HL-60 (cell line): ENCODE results near the gene BACH1.

ENCODE experiments used
- DNase-seq, 2 experiments: peaks; one replicate each; pipeline ENCODE4 v3.0.0-alpha.2; 2010 to 2020; ENCODE audit warnings: low read depth in 1 of 2, low spot score in 1 of 2
- H3K27ac ChIP-seq: fragments of 250-450 bp; sonication (Bioruptor Pico); replicated peaks from 2 replicates; pipeline ENCODE4 v1.5.1; 2020; ENCODE audit warnings: mild to moderate bottlenecking, moderate library complexity
- H3K27me3 ChIP-seq: fragments of 250-450 bp; sonication (Bioruptor Pico); 2 replicates; pipeline ENCODE4 v1.5.1; 2021; ENCODE audit warnings: mild to moderate bottlenecking, moderate library complexity; ENCODE audit not compliant: insufficient read depth, poor library complexity, severe bottlenecking
- H3K4me3 ChIP-seq: replicated peaks from 2 replicates; pipeline ENCODE4 v1.5.1; 2011; ENCODE audit warnings: mild to moderate bottlenecking, control low read depth, low read length; ENCODE audit not compliant: insufficient read depth
- CTCF ChIP-seq: IDR thresholded peaks from one replicate; pipeline ENCODE4 v1.5.1; 2011; ENCODE audit warnings: low read length, control low read depth, inconsistent platforms; ENCODE audit not compliant: insufficient read depth
- GABPA ChIP-seq: IDR thresholded peaks from 2 replicates; pipeline ENCODE4 v1.6.1; 2012; ENCODE audit warnings: low read depth
- POLR2AphosphoS5 ChIP-seq: IDR thresholded peaks from 2 replicates; pipeline ENCODE4 v1.6.1; 2012; ENCODE audit warnings: low read depth
- REST ChIP-seq: IDR thresholded peaks from 2 replicates; pipeline ENCODE4 v1.6.1; 2012; ENCODE audit warnings: low read depth; ENCODE audit not compliant: insufficient replicate concordance
- SPI1 ChIP-seq: IDR thresholded peaks from 2 replicates; pipeline ENCODE4 v1.6.1; 2012; ENCODE audit warnings: low read depth, mild to moderate bottlenecking, borderline replicate concordance

Gene BACH1

GRCh38 chr21:29347274-29347681 lies 48.6 kb downstream of the BACH1 start:
- Histone ChIP-seq H3K4me3 (no peak overlapping the region), H3K27me3 (no peaks in the 10 kb centered on the region), H3K27ac (no peak overlapping the region)
- TF ChIP-seq GABPA = no peak
- no peak for TF ChIP-seq CTCF
- peak; percentile 81 for TF ChIP-seq POLR2AphosphoS5
- no peak for TF ChIP-seq REST
- peak; percentile 71 for TF ChIP-seq SPI1
- DNase-seq = peak; percentile 78 to 86

- Histone ChIP-seq H3K27ac (no peak overlapping the region), H3K4me3 (no peak overlapping the region), H3K27me3 (no peaks in the 10 kb centered on the region)
- DNase-seq = no peak
- no peak for TF ChIP-seq SPI1
- TF ChIP-seq GABPA = no peak
- no peak for TF ChIP-seq POLR2AphosphoS5
- no peak for TF ChIP-seq CTCF
- TF ChIP-seq REST = no peak
Observed at GRCh38 chr21:29349702-29350101, 51.0 kb downstream of the BACH1 start.

- H3K4me3 ChIP-seq = no peak overlapping the region
- no peak for TF ChIP-seq REST
- no peak for TF ChIP-seq SPI1
- no peak for TF ChIP-seq GABPA
- TF ChIP-seq POLR2AphosphoS5 = no peak
- H3K27ac ChIP-seq = no peak overlapping the region
- H3K27me3 ChIP-seq = no peaks in the 10 kb centered on the region
- no peak for DNase-seq
Observed at GRCh38 chr21:29350246-29350779, 51.6 kb downstream of the BACH1 start.

- DNase-seq = no peak
- Histone ChIP-seq H3K4me3 (no peak overlapping the region), H3K27ac (no peak overlapping the region), H3K27me3 (no peaks in the 10 kb centered on the region)
- TF ChIP-seq GABPA (no peak), POLR2AphosphoS5 (no peak), REST (no peak), SPI1 (no peak), CTCF (no peak)
Observed at GRCh38 chr21:29351691-29352090, 53.0 kb downstream of the BACH1 start.
